K562 (cell line): ENCODE results near the gene CYTH1. TPM values are rescaled to one million over a fixed set of nuclear protein-coding genes. Genes with fewer than 3 reads are reported as not detected.

Source experiments
- ATAC-seq: fragments of 200-7000 bp; cut with Tn5 transposase; 3 replicates; pipeline ENCODE4 v1.9.1; 2020; ENCODE audit warnings: moderate library complexity
- BruUV-seq: library from RNA; stranded (reverse); fragments of 400-500 nt; replicated peaks from 2 replicates; lab custom pipeline; 2021; lab: Mats Ljungman, UMichigan
- CTCF ChIA-PET: fragments of 300-600 bp; formaldehyde crosslinking; extraction: SDS; loops from one replicate; lab custom pipeline; 2021; ENCODE audit warnings: low intra/inter-chr PET ratio; lab: Yijun Ruan, JAX
- POLR2A ChIA-PET: fragments of 300-600, 350-650 bp; sonication (Branson Sonifier 250); formaldehyde crosslinking; extraction: SDS; loops from one replicate; lab custom pipeline; 2021; ENCODE audit warnings: antibody characterized with exemption, inconsistent platforms; lab: Yijun Ruan, JAX
- DNase-seq, 4 experiments: peaks; one replicate each; pipeline versions ENCODE4 v3.0.0 to v3.0.0-alpha.2; 2011 to 2018; ENCODE audit warnings: low spot score in 3 of 4, mixed read lengths in 3 of 4; ENCODE audit errors: extremely low read depth in 1 of 4
- FAIRE-seq: peaks from 2 replicates; lab custom pipeline; 2011; peaks lifted over from hg19 to GRCh38; lab: Jason Lieb, UNC
- H2AFZ ChIP-seq: 2 replicates; pipeline ENCODE4 v1.6.0; 2011; ENCODE audit warnings: low read depth, low read length, control low read depth, inconsistent platforms
- H3K27ac ChIP-seq: fragments of 200-600 bp; 3 replicates; pipeline ENCODE4 v1.8.0; 2011; ENCODE audit warnings: low read depth, mild to moderate bottlenecking, control low read depth, inconsistent platforms, low read length, moderate library complexity, mixed read lengths; ENCODE audit errors: extremely low read depth
- H3K27me3 ChIP-seq, 2 experiments: fragments of 300-600 bp in 1 of 2; 2 replicates in 1 of 2; 3 replicates in 1 of 2; pipeline versions ENCODE4 v1.6.0 to v1.8.0; 2011; ENCODE audit warnings: inconsistent platforms in 2 of 2, low read length in 2 of 2, mild to moderate bottlenecking in 1 of 2, mixed read lengths in 1 of 2, moderate library complexity in 1 of 2; ENCODE audit not compliant: control insufficient read depth in 2 of 2, insufficient read depth in 2 of 2
- H3K36me3 ChIP-seq: fragments of 300-600 bp; 3 replicates; pipeline ENCODE4 v1.8.0; 2011; ENCODE audit warnings: mild to moderate bottlenecking, low read length, inconsistent platforms; ENCODE audit not compliant: control insufficient read depth, insufficient read depth
- H3K4me1 ChIP-seq, 2 experiments: fragments of 200-600 bp in 1 of 2; replicated peaks in 1 of 2; 2 replicates in 1 of 2; 3 replicates in 1 of 2; pipeline versions ENCODE4 v1.5.1 to v1.8.0; 2011; ENCODE audit warnings: inconsistent platforms in 2 of 2, low read length in 2 of 2, mild to moderate bottlenecking in 1 of 2, mixed read lengths in 1 of 2, moderate library complexity in 1 of 2; ENCODE audit not compliant: control insufficient read depth in 2 of 2, insufficient read depth in 2 of 2
- H3K4me2 ChIP-seq: 2 replicates; pipeline ENCODE4 v1.6.1; 2011; ENCODE audit warnings: low read length, control low read depth, inconsistent platforms, mixed read lengths; ENCODE audit not compliant: insufficient read depth
- H3K4me3 ChIP-seq: fragments of 200-600 bp; sonication (generic), shearing (Covaris generic); 2 replicates; pipeline ENCODE4 v1.5.1; 2016; ENCODE audit warnings: control low read depth, inconsistent platforms
- H3K79me2 ChIP-seq: fragments of 200-600 bp; 3 replicates; pipeline ENCODE4 v1.8.0; 2011; ENCODE audit warnings: low read length, inconsistent platforms; ENCODE audit not compliant: control insufficient read depth, insufficient read depth
- H3K9ac ChIP-seq, 2 experiments: 2 replicates each; pipeline versions ENCODE4 v1.6.0 to v1.6.1; 2011; ENCODE audit warnings: low read depth in 2 of 2, low read length in 2 of 2, control low read depth in 1 of 2, inconsistent platforms in 1 of 2, mild to moderate bottlenecking in 1 of 2, mixed read lengths in 1 of 2; ENCODE audit not compliant: insufficient read depth in 1 of 2
- H3K9me1 ChIP-seq: one replicate; pipeline ENCODE4 v1.6.0; 2011; ENCODE audit warnings: inconsistent platforms, mild to moderate bottlenecking, low read length, moderate library complexity; ENCODE audit not compliant: control insufficient read depth, insufficient read depth
- H3K9me3 ChIP-seq: replicated peaks from 2 replicates; pipeline ENCODE4 v1.5.1; 2011; ENCODE audit warnings: low read depth, low read length, inconsistent platforms; ENCODE audit not compliant: control insufficient read depth, insufficient read depth
- H4K20me1 ChIP-seq: replicated peaks from 2 replicates; pipeline ENCODE4 v1.6.1; 2011; ENCODE audit warnings: low read length, inconsistent platforms, mixed read lengths; ENCODE audit not compliant: control insufficient read depth, insufficient read depth
- FOXM1 ChIP-seq, 2 experiments: fragments of 450-650 bp in 1 of 2; sonication (generic) in 1 of 2; formaldehyde crosslinking in 1 of 2; IDR thresholded peaks; 2 replicates each; pipeline versions ENCODE4 v1.6.1 to v1.9.0; 2017 to 2022; ENCODE audit warnings: low read depth in 2 of 2, mild to moderate bottlenecking in 2 of 2, missing genetic modification reagents in 1 of 2, moderate library complexity in 1 of 2
- NEUROD1 ChIP-seq: fragments of 150-350 bp; IDR thresholded peaks from 2 replicates; pipeline ENCODE4 v1.6.1; 2014; ENCODE audit warnings: borderline replicate concordance, low read length, low read depth; ENCODE audit not compliant: partially characterized antibody
- PREB ChIP-seq: sonication (generic); formaldehyde crosslinking; IDR thresholded peaks from 2 replicates; pipeline ENCODE4 v1.8.1; 2023; ENCODE audit warnings: mild to moderate bottlenecking, missing genetic modification reagents
- RBM14 ChIP-seq: fragments of 200-400 bp; formaldehyde crosslinking; IDR thresholded peaks from 2 replicates; pipeline ENCODE4 v1.6.1; 2018; ENCODE audit warnings: low read depth, mild to moderate bottlenecking, low read length, moderate library complexity, borderline replicate concordance; ENCODE audit not compliant: insufficient read depth
- SIN3A ChIP-seq, 2 experiments: fragments of 150-350 bp in 1 of 2; IDR thresholded peaks; 2 replicates each; pipeline ENCODE4 v1.6.1; 2011 to 2016; ENCODE audit warnings: borderline replicate concordance in 2 of 2, low read depth in 2 of 2, low read length in 2 of 2, mild to moderate bottlenecking in 2 of 2, moderate library complexity in 2 of 2; ENCODE audit not compliant: control insufficient read depth in 1 of 2
- SNIP1 ChIP-seq: fragments of 450-650 bp; IDR thresholded peaks from 2 replicates; pipeline ENCODE4 v1.7.1; 2017; ENCODE audit warnings: low read depth, mild to moderate bottlenecking
- ZNF239 ChIP-seq: fragments of 250-450 bp; sonication (Bioruptor Pico); IDR thresholded peaks from 2 replicates; pipeline ENCODE4 v1.4.0; 2020; ENCODE audit warnings: mild to moderate bottlenecking
- ZNF79 ChIP-seq: fragments of 250-450 bp; sonication (Bioruptor Pico); IDR thresholded peaks from 2 replicates; pipeline ENCODE4 v1.4.0; 2020; ENCODE audit warnings: low read depth, mild to moderate bottlenecking, moderate library complexity
- WGBS: fragments of 100-300 bp; shearing (Covaris generic); methylation state at CpG from one replicate; pipeline ENCODE4 v1.1.6; 2016; ENCODE audit warnings: low coverage, mixed read lengths; ENCODE audit not compliant: insufficient coverage; ENCODE audit errors: missing lambda C conversion rate; 5-methylcytosine and 5-hydroxymethylcytosine counted together
- in situ Hi-C: fragments of 300-500 bp; cut with MboI; formaldehyde crosslinking; loops from 4 replicates; pipeline ENCODE4 v1.15.0; 2018; ENCODE audit warnings: inconsistent platforms, mixed read lengths
- intact Hi-C: fragments of 100-400 bp; cut with micrococcal nuclease; formaldehyde crosslinking; loops from 2 replicates; pipeline ENCODE4 v1.14.2; 2022
- polyA plus RNA-seq, 8 experiments: library from polyadenylated mRNA; depleted of rRNA in 4 of 8; stranded (reverse) in 5 of 8; unstranded in 3 of 8; fragments of >200 nt; fragmentation: Nextera tagmentation in 2 of 8; fragmentation: Illumina TruSeq in 1 of 8; extraction: Ambion mirVana in 2 of 8; extraction: Trizol in 1 of 8; gene quantifications; 2 replicates each; pipeline versions ENCODE4 v1.2.1 to v1.2.3, GENCODE V29; 2011 to 2014; ENCODE audit warnings: inconsistent platforms in 1 of 8, missing spikeins in 1 of 8
- total RNA-seq, 7 experiments: library from RNA; depleted of rRNA in 6 of 7; stranded (reverse); fragments of >200 nt in 6 of 7; fragmentation: Illumina TruSeq in 2 of 7; extraction: Trizol in 2 of 7; gene quantifications; 2 replicates each; pipeline versions ENCODE4 v1.2.1 to v1.2.3, GENCODE V29; 2011 to 2021; ENCODE audit warnings: low replicate concordance in 1 of 7

Gene CYTH1
- total and polyA plus RNA-seq, 9 of the 15 experiments (the other 6 are each of a cell fraction or from before 2014, with no cell fraction given): 0.52 to 27.7 (median 16.8) TPM

GRCh38 chr17:78674156-78674555, 107.9 kb downstream of the CYTH1 start:
- no peaks in the 10 kb centered on the region for H3K27me3 ChIP-seq
- no peaks in the 10 kb centered on the region for H3K9me3 ChIP-seq
- no peak overlapping the region for H3K4me2 ChIP-seq
- DNase-seq (no peak), ATAC-seq (no peak), FAIRE-seq (no peak)
- no peak overlapping the region for H3K4me3 ChIP-seq
- no peak overlapping the region for H3K27ac ChIP-seq
- in situ Hi-C loops (no loop called here), intact Hi-C loops (no loop called here)
- H3K36me3 ChIP-seq: peaks cover 30% of the 10 kb centered on the region; the same call in 1 of the 3 replicates
- no peak overlapping the region for H2AFZ ChIP-seq
- no peaks in the 10 kb centered on the region for H3K9me1 ChIP-seq
- H3K79me2 ChIP-seq: no peaks in the 10 kb centered on the region
- H3K4me1 ChIP-seq: peaks cover 0 to 19% of the 10 kb centered on the region in 2 experiments; a peak in 1 of 5 replicates
- 81% methylated on average over 5 of the region's 5 CpGs for WGBS
- peaks cover 8% of the 10 kb centered on the region; the same call in 1 of the 2 replicates for H4K20me1 ChIP-seq
- no TSS peak for BruUV-seq
- H3K9ac ChIP-seq: no peak overlapping the region
- CTCF ChIA-PET: no interaction called here
- TF ChIP-seq FOXM1 (IDR thresholded peaks at IDR 0.05; ENCODE audit: low read depth) (no peak), FOXM1 (CRISPR knock-in tag; IDR thresholded peaks at IDR 0.05; ENCODE audit: low read depth) (no peak), NEUROD1 (no peak)
- POLR2A ChIA-PET: interaction anchor here (0.6 kb wide), 1 partner anchor 1397 kb away, joined by 5 read pairs; no protein-coding TSS in a partner anchor

GRCh38 chr17:78673395-78673794, 108.7 kb downstream of the CYTH1 start:
- no peak for ATAC-seq
- DNase-seq: no peak
- no peak overlapping the region for H3K4me3 ChIP-seq
- no peaks in the 10 kb centered on the region for H3K79me2 ChIP-seq
- H3K27me3 ChIP-seq: no peaks in the 10 kb centered on the region
- CTCF ChIA-PET: no interaction called here
- WGBS: 72% methylated on average over 7 of the region's 7 CpGs
- in situ Hi-C loops (no loop called here), intact Hi-C loops (no loop called here)
- no peaks in the 10 kb centered on the region for H3K9me3 ChIP-seq
- POLR2A ChIA-PET: no interaction called here
- FAIRE-seq: no peak
- no peak overlapping the region for H2AFZ ChIP-seq
- peaks cover 8% of the 10 kb centered on the region; the same call in 1 of the 2 replicates for H4K20me1 ChIP-seq
- no peak overlapping the region for H3K4me2 ChIP-seq
- H3K36me3 ChIP-seq: peaks cover 28% of the 10 kb centered on the region; the same call in 1 of the 3 replicates
- no peak overlapping the region for H3K9ac ChIP-seq
- BruUV-seq: no TSS peak
- no peak overlapping the region for H3K27ac ChIP-seq
- H3K9me1 ChIP-seq: no peaks in the 10 kb centered on the region
- H3K4me1 ChIP-seq: peaks cover 0 to 19% of the 10 kb centered on the region in 2 experiments; a peak in 1 of 5 replicates
- TF ChIP-seq SNIP1: no peak
- no peak for TF ChIP-seq SIN3A (IDR thresholded peaks at IDR 0.05; ENCODE audit: borderline replicate concordance in 2 of 2, control insufficient read depth in 1 of 2, low read depth in 2 of 2, low read length in 2 of 2)
- no peak for TF ChIP-seq RBM14
- no peak for TF ChIP-seq PREB (CRISPR knock-in tag)
- TF ChIP-seq ZNF239 (CRISPR knock-in tag): no peak
- TF ChIP-seq ZNF79: no peak
